NOMO-1 treated with dmso at 0.1 percent for 144 hours (cell line): ENCODE results near the gene DACT2.
"Not testable (repeated sequence)": the region's sequence is repeated elsewhere in the genome, so short reads cannot be mapped to it uniquely, and the experiment has no call there.

ENCODE experiments used
- DNase-seq: peaks from one replicate; lab custom pipeline; 2025; ENCODE audit not compliant: unreplicated experiment; lab: John Stamatoyannopoulos, UW

The DACT2 gene

DNA sequence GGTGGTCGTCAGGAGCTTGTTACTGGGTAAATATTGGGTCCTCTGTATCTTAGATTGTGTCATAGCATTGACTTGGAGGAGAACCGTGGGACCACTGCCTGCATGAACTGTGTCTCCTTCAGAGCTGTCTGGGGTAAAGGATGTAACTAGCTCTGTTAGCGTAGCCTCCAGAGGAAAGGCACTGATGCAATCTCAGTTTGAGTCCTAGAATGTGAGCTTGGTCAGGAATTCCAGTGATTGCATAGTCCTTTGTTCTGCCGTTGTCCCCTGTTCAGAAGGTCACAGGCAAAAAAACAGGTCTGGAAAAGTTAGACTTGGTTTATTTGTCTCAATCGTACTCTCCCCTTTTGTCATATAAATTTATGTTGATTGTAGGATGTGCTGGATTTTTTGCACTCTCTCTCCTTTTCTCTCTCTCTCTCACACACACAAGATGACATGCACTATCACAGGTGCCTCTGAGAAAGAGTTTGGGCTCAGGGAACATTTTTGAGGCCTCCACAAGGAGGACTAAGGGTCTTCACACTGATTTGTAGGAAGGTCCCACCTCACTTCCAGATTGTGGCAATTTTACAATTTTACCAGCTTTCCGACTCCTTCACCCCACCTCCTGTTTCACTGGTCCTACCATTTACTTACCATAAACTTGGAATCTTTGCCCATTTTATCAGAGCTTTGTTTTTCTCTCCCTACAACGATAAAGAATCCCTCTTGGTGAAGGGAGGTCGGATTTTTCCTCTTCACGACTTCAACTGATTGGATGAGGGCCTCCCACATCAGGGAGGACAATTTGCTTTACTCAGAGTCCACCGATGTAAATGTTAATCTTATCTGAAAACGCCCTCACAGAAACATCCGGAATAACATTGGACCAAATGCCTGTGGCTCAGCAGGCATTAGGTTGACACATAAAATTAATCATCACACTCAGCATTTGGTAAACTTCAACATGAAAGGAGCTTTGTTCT, 7.0 kb upstream of the DACT2 start:
- no peak for DNase-seq

DNA sequence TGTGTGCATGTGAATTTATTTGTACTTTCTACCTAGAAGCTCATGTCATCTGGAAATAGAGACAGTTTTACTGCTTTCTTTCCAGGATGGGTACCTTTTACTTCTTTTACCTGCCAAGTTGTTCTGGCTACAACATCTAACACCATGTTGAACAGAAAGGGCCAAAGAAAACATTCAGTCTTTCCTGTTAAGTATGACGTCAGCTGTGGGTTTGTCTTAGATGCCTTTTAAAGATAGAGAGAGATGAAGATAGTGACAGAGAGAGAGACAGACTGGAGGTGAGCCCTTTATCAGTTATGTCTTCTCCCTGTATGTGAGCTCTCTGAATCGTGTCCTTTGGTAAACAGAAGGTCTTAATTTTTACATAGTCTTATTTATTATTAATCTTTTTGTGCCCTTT, 3.4 kb upstream of the DACT2 start:
- DNase-seq: no peak

DNA sequence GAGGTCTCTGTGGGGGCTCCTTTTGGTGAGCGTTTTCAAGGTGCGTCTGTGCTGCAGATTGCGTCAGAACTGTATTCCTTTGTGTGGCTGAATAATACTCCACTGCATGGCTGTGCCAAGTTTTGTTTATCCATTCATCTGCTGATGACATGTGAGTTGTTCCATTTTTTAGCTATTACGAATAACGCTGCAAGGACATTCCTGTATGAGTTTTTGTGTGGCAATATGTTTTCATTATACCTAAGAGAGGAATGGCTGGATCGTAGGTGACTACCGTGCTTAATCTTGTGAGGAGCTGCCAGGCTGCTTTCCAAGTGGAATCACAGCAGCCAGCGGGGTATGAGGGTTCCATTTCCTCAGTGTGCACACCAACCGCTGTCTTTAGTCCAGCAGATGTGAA, 1.1 kb upstream of the DACT2 start:
- no peak for DNase-seq

DNA sequence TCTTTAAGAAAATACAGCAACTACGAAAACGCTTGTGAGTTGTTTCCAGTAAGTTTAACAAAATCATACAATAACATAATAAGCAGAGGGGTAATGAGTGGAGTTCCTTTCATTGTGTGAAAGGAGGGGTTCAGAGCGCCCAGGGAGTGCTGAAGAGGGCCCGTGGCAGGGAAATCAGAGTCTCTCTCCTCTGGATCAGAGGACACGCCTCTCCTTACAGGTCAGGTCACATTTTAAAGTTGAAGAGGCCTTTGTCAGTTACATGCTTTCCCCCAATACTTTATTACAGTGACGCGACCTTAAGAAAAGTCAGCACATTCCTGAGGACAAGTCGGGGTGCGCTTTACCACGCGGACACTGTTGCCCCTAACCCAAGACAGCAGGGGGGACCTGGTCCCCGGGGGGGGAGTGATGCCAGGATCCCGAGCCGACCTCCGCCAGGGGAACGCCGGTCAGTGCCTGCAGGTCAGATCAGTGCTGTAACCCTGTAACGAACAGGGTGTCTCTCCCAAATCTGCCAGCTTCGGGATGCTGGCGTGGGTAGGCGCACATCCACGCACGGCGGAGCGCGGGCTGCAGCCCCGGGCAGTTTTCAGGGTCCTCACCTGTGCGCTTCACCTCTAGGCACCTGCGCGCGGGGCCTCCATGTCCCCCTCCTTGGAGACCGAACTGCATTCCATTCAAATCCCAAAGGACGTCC, 848 bp downstream of the DACT2 start:
- no peak for DNase-seq

DNA sequence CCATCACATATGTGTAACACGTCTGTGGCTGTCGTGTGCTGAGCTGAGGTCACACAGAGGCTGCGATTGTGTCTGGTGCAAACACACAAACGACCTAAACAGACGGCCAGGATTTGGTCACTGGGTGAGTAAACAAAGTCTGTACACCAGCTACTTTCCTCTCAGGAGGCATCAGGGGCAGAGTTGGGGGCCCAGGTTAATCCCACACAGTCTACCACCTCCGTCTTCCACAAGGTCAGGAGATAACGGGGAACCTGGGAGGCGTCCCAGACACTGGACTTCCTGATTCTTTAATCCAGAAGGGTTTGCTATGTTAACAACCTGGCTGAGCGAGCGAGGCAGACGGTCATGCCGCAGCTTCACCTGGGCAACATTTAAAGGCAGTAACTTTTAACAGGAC, 1.5 kb downstream of the DACT2 start:
- DNase-seq: no peak

DNA sequence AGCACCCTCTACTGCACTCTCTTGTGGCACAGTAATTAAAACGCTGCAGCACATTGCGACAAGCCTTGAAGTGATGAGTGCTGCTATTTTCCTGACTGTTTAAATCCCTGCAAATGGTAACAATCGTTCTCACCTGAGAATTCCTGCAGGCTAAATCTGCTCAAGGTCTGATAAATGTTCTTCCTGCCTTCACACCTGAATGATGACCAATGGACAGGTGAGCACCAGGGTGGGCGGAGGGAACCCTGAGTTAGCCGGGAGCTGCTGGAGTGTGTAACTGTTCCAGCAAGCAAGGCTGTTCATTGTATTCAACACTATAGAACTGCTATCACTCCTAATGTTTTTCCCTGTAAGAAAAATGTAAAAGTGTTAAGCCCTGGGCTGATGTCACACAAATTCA, 4.0 kb downstream of the DACT2 start:
- no peak for DNase-seq

DNA sequence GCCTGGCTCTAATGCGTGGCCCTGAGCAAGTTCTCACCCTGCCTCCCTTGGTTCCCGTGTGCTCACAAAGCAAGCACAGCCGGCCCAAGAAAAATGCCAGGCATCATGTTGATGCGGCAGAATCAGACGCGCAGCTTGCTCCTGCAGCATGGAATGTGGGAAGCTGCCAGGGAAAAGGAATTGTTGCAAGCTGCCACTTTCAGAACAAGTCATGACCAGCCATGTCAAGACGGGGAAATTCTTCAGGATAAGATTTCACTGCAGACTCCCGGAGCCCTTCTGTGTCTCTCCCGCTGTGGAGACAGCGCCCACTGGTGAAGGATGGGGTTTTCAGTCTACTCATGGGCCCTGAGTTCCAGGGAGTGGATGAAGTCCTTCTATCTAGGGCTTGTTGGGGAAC, 4.6 kb downstream of the DACT2 start:
- DNase-seq: no peak

DNA sequence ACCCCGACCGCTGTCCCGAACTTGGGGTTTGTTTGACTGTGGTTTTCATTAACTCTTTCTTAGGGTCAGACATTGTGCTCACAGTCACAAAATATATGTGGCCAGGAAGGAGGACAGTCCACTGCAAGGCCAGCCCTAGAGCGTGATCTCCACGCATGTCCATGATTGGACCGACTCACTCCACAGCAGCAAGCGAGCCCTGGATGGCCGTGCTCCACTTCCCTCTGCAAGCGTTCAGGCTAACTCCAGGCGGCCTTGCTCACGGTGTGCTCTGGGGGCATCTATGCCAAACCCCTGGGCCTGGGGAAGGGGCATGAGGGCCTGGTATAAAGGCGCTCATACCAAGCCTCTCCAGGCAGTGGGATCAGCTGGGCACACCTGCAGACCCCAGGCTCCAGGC, 5.6 kb downstream of the DACT2 start:
- DNase-seq: no peak

DNA sequence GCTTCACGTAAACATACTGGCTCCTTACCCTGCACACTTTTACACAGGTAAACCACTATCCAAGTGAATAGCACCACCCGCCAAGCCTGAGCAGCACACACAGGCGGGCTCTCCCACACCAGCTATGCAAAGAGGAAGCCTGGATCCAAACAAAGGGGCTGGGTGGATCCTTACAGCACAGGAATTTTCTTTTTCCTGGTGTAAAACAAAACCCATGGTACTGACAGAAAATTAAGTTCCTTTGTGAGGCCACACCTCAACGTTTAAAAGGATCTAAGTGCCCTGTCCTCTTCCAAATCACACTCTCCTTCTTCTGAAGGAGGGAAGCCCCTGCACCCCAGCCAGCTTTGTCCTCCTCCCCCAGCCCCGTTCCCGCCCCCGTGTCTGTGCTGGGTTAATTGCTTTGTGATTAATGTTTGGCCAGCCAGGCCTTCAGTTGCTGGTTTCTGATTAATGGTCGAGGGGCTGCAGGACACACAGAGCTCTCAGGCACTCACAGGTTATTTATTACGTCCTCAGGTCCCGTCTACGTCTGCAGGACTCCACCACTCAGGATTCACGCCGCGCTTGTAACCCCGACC, 6.1 kb downstream of the DACT2 start:
- DNase-seq: no peak

DNA sequence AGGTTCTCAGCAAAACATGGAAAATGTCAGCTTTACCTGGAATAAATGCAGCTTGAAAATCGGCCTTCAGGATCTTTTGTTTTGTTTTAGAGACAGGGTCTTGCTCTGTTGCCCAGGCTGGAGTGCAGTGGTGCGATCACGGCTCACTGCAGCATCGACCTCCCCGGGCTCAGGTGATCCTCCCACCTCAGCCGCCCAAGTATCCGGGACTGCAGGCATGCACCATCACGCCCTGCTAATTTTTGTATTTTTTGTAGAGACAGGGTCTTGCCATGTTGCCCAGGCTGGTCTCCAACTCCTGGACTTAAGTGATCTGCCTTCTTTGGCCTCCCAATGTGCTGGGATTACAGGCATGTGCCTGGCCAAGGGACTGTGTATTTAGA, 7.5 kb downstream of the DACT2 start:
- not testable (repeated sequence) for DNase-seq

DNA sequence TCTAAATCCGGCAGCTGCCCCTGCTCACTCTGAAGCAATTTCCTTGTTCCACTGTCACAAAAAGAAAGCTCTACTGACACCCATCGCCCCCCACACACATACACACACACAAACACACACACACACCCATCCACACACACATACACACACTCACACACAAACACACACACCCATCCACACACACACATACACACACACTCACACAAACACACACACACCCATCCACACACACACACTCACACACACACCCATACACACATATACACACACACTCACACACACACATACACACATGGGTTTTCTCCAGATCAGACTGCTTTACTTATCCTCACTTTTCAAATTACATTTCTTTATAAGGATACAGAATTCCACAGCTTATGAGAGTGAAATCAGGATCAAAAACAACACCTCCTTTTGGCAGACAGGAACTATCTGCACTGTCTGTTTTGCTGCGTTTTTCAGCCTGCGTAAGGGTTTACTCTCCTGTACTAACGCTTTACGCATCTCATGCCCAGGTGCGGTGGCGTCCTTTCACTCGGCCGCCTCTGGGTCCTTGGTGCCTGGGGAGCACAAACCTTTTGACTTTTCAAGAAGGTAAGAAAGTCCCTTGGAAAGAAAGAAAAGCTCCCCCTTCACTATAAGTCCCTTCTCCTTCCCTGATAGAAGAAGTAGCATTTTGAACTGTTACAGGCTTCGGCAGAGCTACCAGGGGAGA, 8.0 kb downstream of the DACT2 start:
- no peak for DNase-seq

DNA sequence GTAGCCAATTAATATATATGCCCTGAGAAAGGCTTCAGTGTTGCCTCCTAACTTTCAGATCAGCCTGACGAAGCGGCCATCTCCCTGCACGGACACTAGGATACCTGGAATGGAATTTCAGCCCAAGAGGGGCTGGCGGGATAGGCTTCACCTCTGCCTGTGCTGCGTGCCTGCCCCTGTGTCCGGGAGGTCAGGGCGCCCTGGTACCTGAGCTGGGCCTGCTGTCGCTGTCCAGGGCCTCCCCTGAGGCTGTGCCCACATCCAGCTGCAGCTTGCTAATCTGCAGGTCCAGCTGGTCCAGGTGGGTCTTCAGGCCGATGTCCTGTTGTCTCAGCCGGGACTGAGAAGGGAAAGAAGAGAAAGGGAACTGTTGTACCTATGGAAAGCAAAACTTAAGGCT, 8.6 kb downstream of the DACT2 start:
- no peak for DNase-seq

DNA sequence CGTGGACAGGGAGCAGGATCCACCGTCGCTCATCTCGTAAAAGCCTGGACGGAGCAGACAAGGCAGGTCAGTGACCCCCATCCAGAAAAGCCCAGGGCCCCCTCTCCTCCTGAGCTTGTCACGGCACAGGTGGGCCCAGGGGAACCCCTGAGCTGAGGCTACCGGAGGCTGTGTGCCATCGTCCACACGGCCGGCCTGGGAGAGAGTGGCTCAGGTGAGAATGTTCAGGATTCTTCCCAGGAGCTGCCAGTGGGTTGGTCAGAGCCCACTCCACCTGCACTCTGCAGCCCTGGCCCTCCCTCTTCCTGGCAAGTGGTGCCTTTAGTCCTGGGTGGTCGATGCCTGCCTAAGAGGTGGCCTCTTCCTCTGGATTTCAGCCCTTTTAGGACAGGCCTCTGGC, 9.2 kb downstream of the DACT2 start:
- DNase-seq: no peak

DNA sequence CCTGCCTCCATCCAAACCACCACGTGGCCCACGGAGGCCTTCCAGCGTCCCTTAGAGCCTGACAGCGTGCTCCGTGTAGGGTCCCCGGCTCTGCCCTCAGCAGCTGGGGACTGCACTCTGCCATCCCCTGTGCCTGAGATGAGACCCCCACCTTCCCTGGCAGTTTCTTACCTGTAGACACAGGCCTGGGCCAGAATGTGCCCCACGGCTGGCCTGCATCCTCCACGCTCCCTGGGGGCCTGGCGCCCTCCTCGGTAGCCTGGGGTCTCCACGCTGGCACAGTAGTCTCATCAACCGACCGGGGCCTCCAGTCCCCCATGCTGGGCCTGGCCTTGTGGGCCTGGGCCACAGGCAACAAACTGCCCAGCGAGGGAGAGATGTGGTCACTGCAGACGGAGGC, 9.6 kb downstream of the DACT2 start:
- no peak for DNase-seq

DNA sequence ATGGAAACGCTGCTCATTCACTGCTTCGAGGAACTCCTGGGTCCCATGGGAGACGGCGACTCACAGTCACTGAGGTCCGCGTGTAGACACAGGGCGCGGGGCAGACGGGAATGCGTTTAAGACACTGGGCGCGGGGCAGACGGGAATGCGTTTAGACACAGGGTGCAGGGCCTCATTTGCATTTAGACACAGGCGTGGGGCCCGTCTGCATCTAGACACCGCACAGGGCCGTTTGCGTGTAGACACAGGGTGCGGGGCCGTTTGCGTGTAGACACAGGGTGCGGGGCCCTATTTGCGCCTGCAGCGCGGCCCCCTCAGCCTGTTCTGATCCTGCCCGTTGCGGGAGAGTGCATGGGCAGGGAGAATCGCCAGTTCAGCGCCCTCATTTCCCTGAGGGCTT, 10.4 kb downstream of the DACT2 start:
- no peak for DNase-seq

DNA sequence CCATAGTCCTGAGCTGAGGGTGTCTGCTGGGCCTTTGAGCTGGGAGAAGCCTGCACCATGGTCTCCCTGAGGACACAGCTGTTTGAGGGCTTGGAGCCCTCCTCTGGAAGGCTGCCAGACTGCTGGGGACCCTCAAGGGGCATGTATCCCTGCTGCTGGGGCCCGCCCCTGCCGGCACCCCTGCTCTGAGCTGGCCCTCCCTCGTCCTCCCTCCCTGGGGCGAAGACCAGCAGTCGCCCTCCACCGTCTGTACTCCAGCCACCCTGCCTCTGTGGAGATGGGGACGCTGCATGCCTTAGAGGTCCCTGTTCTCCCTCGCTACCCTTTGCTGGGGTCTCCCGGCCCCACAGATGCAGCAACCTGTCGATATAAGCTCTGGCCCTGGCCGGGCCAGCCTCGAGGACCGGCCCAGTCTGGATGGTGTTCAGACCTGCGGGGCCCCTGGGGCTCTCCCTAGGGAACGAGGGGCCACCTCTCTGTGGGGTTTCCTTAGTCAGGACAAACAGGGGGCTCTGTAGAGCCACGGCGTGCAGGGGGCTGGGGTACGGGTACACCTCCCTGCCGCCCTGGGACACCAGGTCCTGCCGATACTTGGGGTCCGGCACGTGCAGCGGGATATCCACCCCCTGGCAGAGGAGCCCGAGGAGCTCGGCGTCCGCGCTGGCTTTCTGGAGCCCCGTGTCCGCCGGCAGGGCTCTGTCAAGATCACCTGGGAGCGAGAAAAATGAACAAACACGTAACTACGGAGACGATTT, 11.0 kb downstream of the DACT2 start:
- no peak for DNase-seq

DNA sequence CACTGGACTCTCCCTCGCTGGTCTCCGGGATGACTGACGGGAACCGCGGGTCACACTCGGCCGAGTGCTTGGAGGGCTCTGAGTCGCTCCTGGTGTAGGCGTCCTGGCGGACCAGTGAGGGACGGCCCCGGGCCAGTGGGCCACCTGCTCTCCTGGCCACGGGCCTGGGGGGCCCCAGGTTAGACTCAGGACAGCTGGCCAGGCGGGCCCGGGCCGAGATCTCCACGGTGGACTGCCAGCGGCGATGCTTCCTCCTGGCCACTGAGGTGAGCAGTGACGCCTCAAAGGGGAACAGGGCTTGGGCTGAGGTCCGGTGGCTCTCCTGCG, 11.9 kb downstream of the DACT2 start:
- no peak for DNase-seq

DNA sequence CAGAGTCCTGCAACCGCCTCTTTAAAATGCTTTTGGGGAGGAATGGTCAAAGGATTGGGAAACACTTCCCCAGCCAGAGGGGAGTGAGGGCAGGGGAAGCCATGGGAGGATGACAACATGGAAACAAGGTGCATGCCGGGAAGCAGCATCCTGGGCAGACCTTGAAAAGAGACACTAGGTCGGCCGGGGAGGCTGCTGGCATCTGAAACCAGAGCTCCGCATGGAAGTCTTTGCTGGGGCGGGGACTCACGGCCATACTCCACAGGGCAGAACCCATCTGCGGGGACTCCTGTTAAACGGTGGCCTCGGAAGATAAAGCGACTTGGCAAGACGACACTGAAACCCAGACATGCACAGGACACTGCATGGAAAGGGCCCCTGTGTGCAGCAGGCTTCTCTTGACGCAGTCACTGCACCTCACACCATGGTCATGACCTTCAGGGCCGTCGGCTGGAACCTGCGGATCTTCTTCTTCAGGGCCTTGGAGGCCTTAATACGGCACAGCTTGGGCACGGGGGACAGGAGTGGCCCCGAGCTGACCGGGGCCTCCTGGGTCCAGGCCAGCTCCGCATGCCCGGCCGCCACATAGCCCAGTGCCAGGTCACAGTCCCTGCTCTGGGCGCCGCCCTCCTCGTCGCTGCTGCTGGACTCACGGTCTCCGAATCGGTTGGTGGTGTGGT, 12.4 kb downstream of the DACT2 start:
- DNase-seq: no peak

DNA sequence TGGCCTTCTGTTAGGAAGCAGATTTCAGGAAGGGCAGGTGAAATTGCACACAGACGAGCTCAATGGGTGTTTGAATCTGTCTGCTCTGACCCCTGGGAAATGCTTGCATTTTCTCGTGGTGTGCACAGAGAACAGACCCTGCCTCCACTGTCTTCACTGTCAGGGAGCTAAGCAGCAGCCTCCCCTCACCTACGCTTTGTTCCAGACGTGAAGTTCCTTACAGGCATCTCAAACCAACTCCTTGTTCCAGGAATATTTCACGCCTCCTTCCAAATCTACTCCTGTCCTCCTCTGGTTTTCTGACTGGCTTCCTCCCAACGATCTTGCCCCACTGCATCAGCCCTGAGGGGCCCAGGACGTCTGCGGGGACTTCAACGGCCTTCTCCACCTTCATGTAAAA, 13.7 kb downstream of the DACT2 start:
- DNase-seq: no peak

DNA sequence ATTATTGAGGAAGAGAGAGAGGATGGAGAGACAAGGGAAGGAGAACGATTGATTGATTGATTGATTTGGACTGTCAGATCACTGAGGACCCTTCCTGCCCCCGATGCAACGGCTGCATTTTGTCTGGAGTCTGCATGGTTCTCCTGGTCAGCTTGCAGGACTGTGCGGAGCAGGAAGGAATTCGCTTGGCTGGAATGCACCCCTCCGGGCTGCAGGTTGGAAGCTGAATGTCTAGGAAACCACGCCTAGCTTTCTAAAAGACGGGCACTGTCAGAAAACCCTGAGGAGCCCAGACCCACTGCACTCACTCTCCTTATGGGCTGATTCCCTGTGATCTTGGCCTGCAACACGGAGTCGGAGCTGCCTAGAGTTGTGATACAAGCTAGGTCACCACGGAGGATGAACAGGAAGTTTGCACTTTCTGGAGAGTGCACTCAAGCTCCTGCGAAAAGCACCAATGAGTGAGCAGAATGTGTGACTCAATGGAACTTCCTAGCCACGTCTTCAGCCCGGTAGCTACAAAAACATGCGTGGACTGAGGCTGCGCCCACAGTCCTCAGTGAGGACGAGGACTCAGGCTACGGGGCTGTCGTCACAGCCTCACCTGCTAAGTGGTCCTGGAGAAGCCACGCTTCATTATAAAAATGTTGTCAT, 14.4 kb downstream of the DACT2 start:
- no peak for DNase-seq
